GM21528 (cell line): Measurements from ENCODE around the gene INTS11.

Experiments
- ATAC-seq: cut with Tn5 transposase; IDR thresholded peaks from one replicate; pipeline ENCODE4 v1.9.1; 2021; ENCODE audit warnings: mild to moderate bottlenecking, moderate library complexity; ENCODE audit not compliant: unreplicated experiment, low FRiP score

INTS11 gene

GRCh38 chr1:1287288-1288110 is 37.0 kb downstream of the INTS11 start:
- ATAC-seq, result no peak

- ATAC-seq, result no peak
These were observed 37.9 kb downstream of the INTS11 start for GRCh38 chr1:1286313-1287261.

GRCh38 chr1:1285611-1286311 is 38.7 kb downstream of the INTS11 start:
- no peak for ATAC-seq

- no peak for ATAC-seq
These were observed 39.3 kb downstream of the INTS11 start for GRCh38 chr1:1285102-1285571.

GRCh38 chr1:1284221-1285101 is 40.0 kb downstream of the INTS11 start:
- no peak for ATAC-seq

- no peak for ATAC-seq
These were observed 40.6 kb downstream of the INTS11 start for GRCh38 chr1:1283821-1284220.

- ATAC-seq, result no peak
These were observed 41.5 kb downstream of the INTS11 start for GRCh38 chr1:1282998-1283397.

- no peak for ATAC-seq
These were observed 42.7 kb downstream of the INTS11 start for GRCh38 chr1:1281533-1282321.

GRCh38 chr1:1280782-1281481 is 43.5 kb downstream of the INTS11 start:
- no peak for ATAC-seq

GRCh38 chr1:1279028-1279427 is 45.4 kb downstream of the INTS11 start:
- ATAC-seq, result no peak

- no peak for ATAC-seq
These were observed 45.8 kb downstream of the INTS11 start for GRCh38 chr1:1278620-1279019.

- ATAC-seq, result no peak
These were observed 48.6 kb downstream of the INTS11 start for GRCh38 chr1:1275836-1276235.

- ATAC-seq, result no peak
These were observed 49.5 kb downstream of the INTS11 start for GRCh38 chr1:1274931-1275431.

GRCh38 chr1:1274299-1274930 is 50.0 kb downstream of the INTS11 start:
- no peak for ATAC-seq

- peak; percentile 68 for ATAC-seq
These were observed 50.8 kb downstream of the INTS11 start, which contains the start of gene UBE2J2 for GRCh38 chr1:1273512-1274298. TSS of gene UBE2J2 (minus strand) at chr1:1273854. CDS start at chr1:1267992, 5,862 bp downstream.

- peak; percentile 24 for ATAC-seq
These were observed 51.3 kb downstream of the INTS11 start for GRCh38 chr1:1273209-1273511.
